Neural progenitor cell (in vitro differentiated cells): ENCODE results near the gene PTPN5.

Source experiments
- EZH2 ChIP-seq: fragments of 200-600 bp; sonication (generic); IDR thresholded peaks from 2 replicates; pipeline ENCODE4 v1.6.1; 2017; ENCODE audit warnings: antibody characterized with exemption, mild to moderate bottlenecking, moderate library complexity
- EZH2phosphoT487 ChIP-seq: fragments of 200-600 bp; sonication (generic); IDR thresholded peaks from 2 replicates; pipeline ENCODE4 v1.6.1; 2017; ENCODE audit warnings: antibody characterized with exemption
- TF ChIP-seq, protein P1 (sequence below): fragments of 200-600 bp; sonication (generic); IDR thresholded peaks from 2 replicates; pipeline ENCODE4 v1.5.1; 2017; ENCODE audit warnings: antibody characterized with exemption, mild to moderate bottlenecking

DNA sequence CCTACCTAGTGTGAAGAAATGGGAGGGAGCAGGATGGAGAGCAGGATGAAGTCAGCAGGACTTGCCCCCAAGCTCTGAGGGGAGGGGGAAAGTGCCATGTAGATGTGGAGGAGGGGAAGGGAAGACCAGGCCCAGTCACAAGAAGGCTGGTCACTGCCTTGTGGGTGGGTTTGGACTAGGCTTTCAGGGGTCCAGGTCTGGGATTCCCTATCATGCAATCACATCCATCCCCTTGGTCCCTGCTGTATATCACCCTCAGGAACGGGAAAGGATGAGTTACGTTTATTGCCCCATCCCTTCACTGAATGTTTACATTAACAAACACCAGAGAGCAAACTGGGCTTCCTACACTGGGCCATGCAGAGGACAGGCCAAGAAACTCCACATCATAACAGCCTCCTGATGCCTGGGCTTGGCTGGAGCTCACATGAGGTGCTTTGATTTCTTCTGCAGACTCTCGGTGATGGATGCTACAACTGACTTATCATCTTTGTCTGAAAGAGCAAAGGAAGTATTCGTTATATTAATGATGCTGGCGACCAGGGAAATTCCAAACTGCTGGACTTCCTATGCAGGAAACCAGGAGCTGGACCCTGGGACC lies 87.5 kb downstream of the PTPN5 start:
- TF ChIP-seq, protein P1, sequence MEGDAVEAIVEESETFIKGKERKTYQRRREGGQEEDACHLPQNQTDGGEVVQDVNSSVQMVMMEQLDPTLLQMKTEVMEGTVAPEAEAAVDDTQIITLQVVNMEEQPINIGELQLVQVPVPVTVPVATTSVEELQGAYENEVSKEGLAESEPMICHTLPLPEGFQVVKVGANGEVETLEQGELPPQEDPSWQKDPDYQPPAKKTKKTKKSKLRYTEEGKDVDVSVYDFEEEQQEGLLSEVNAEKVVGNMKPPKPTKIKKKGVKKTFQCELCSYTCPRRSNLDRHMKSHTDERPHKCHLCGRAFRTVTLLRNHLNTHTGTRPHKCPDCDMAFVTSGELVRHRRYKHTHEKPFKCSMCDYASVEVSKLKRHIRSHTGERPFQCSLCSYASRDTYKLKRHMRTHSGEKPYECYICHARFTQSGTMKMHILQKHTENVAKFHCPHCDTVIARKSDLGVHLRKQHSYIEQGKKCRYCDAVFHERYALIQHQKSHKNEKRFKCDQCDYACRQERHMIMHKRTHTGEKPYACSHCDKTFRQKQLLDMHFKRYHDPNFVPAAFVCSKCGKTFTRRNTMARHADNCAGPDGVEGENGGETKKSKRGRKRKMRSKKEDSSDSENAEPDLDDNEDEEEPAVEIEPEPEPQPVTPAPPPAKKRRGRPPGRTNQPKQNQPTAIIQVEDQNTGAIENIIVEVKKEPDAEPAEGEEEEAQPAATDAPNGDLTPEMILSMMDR, result no peak
- TF ChIP-seq EZH2phosphoT487 (no peak), EZH2 (no peak)
